Stimulated activated CD8-positive, alpha-beta memory T cell treated with anti-CD3 and anti-CD28 coated beads, Interleukin-7, amount 100 ng/mL, for 1 hour (primary cell): ENCODE measurements around the gene NCKAP1.
A peak's percentile ranks its signal among the peaks of the same experiment; 100 is the strongest.
"Not testable (repeated sequence)": the region's sequence is repeated elsewhere in the genome, so short reads cannot be mapped to it uniquely, and the experiment has no call there.

Source experiments
- DNase-seq, 2 donors: peaks; one replicate each; pipeline ENCODE4 v3.0.0-alpha.2; 2020; ENCODE audit warnings: low read depth in 2 of 2

NCKAP1 gene

GRCh38 chr2:183038341-183039300 lies at the start of gene NCKAP1:
Gene NCKAP1 (minus strand): TSS chr2:183038457. CDS start chr2:183038099, 358 bp downstream.
- DNase-seq, result peak; percentile 58 to 60

- no peak for DNase-seq
Observed at GRCh38 chr2:183081911-183082310, 43.7 kb upstream of the NCKAP1 start.

GRCh38 chr2:183079139-183079775 lies 41.0 kb upstream of the NCKAP1 start:
- DNase-seq, result no peak

- peak; percentile 59 to 68 for DNase-seq
Observed at GRCh38 chr2:183078464-183079138, 40.3 kb upstream of the NCKAP1 start, which contains the start of gene DUSP19. Gene DUSP19 (plus strand): TSS chr2:183078747. CDS start chr2:183078934, 187 bp downstream.

GRCh38 chr2:183078163-183078463 lies 39.9 kb upstream of the NCKAP1 start:
- no peak for DNase-seq

GRCh38 chr2:183072177-183072576 lies 33.9 kb upstream of the NCKAP1 start:
- no peak for DNase-seq

GRCh38 chr2:183070942-183071844 lies 32.9 kb upstream of the NCKAP1 start:
- no peak for DNase-seq

- DNase-seq, result no peak
Observed at GRCh38 chr2:183069174-183069573, 30.9 kb upstream of the NCKAP1 start.

- DNase-seq, result no peak
Observed at GRCh38 chr2:183068561-183068960, 30.3 kb upstream of the NCKAP1 start.

- DNase-seq, result no peak
Observed at GRCh38 chr2:183063083-183063482, 24.8 kb upstream of the NCKAP1 start.

- DNase-seq, result no peak
Observed at GRCh38 chr2:183060571-183061231, 22.4 kb upstream of the NCKAP1 start.

- DNase-seq, result no peak
Observed at GRCh38 chr2:183059561-183059960, 21.3 kb upstream of the NCKAP1 start.

GRCh38 chr2:183057333-183057985 lies 19.2 kb upstream of the NCKAP1 start:
- DNase-seq, result no peak

GRCh38 chr2:183049420-183049819 lies 11.2 kb upstream of the NCKAP1 start:
- DNase-seq, result no peak

GRCh38 chr2:183047486-183048125 lies 9.3 kb upstream of the NCKAP1 start:
- DNase-seq, result not testable (repeated sequence)

GRCh38 chr2:183043580-183043979 lies 5.3 kb upstream of the NCKAP1 start:
- DNase-seq, result not testable (repeated sequence)

- no peak for DNase-seq
Observed at GRCh38 chr2:183040604-183041003, 2.3 kb upstream of the NCKAP1 start.

- peak in 1 of 2 donors; percentile 10 for DNase-seq
Observed at GRCh38 chr2:183037553-183038340, 510 bp downstream of the NCKAP1 start.

GRCh38 chr2:183037074-183037552 lies 1.1 kb downstream of the NCKAP1 start:
- no peak for DNase-seq
